ENCODE measurements around the gene USP6NL.
"Not testable (repeated sequence)": the region's sequence is repeated elsewhere in the genome, so short reads cannot be mapped to it uniquely, and the experiment has no call there.

USP6NL gene

GRCh38 chr10:11449761-11450160, 161.7 kb downstream of the USP6NL start:
- in situ Hi-C loops (cut with MboI; ENCODE audit: low sequenced_read_pairs) = no loop called here

GRCh38 chr10:11448545-11449244, 162.8 kb downstream of the USP6NL start:
- in situ Hi-C loops (cut with MboI; ENCODE audit: low sequenced_read_pairs) = no loop called here

GRCh38 chr10:11448190-11448544, 163.3 kb downstream of the USP6NL start:
- in situ Hi-C loops (cut with MboI; ENCODE audit: low sequenced_read_pairs) = no loop called here

- in situ Hi-C loops (cut with MboI; ENCODE audit: low sequenced_read_pairs) = no loop called here
Measured at GRCh38 chr10:11447586-11447985, 163.9 kb downstream of the USP6NL start.

- in situ Hi-C loops (cut with MboI; ENCODE audit: low sequenced_read_pairs) = no loop called here
Measured at GRCh38 chr10:11446864-11447263, 164.6 kb downstream of the USP6NL start.

- in situ Hi-C loops (cut with MboI; ENCODE audit: low sequenced_read_pairs) = no loop called here
Measured at GRCh38 chr10:11446133-11446532, 165.3 kb downstream of the USP6NL start.

GRCh38 chr10:11444531-11445228, 166.8 kb downstream of the USP6NL start:
- in situ Hi-C loops (cut with MboI; ENCODE audit: low sequenced_read_pairs) = no loop called here

- in situ Hi-C loops (cut with MboI; ENCODE audit: low sequenced_read_pairs) = no loop called here
Measured at GRCh38 chr10:11444155-11444530, 167.3 kb downstream of the USP6NL start.

- in situ Hi-C loops (cut with MboI; ENCODE audit: low sequenced_read_pairs) = no loop called here
Measured at GRCh38 chr10:11443468-11444154, 167.8 kb downstream of the USP6NL start.

- in situ Hi-C loops (cut with MboI; ENCODE audit: low sequenced_read_pairs) = no loop called here
Measured at GRCh38 chr10:11442001-11442773, 169.3 kb downstream of the USP6NL start.

GRCh38 chr10:11441151-11441535, 170.3 kb downstream of the USP6NL start:
- in situ Hi-C loops (cut with MboI; ENCODE audit: low sequenced_read_pairs) = no loop called here

GRCh38 chr10:11440250-11441150, 170.9 kb downstream of the USP6NL start:
- in situ Hi-C loops (cut with MboI; ENCODE audit: low sequenced_read_pairs) = no loop called here

- in situ Hi-C loops (cut with MboI; ENCODE audit: low sequenced_read_pairs) = no loop called here
Measured at GRCh38 chr10:11439523-11440053, 171.9 kb downstream of the USP6NL start.

GRCh38 chr10:11437391-11438142, 173.9 kb downstream of the USP6NL start:
- in situ Hi-C loops (cut with MboI; ENCODE audit: low sequenced_read_pairs) = no loop called here

GRCh38 chr10:11436445-11436844, 175.0 kb downstream of the USP6NL start:
- in situ Hi-C loops (cut with MboI; ENCODE audit: low sequenced_read_pairs) = not testable (repeated sequence)

- in situ Hi-C loops (cut with MboI; ENCODE audit: low sequenced_read_pairs) = no loop called here
Measured at GRCh38 chr10:11435581-11435981, 175.9 kb downstream of the USP6NL start.

- in situ Hi-C loops (cut with MboI; ENCODE audit: low sequenced_read_pairs) = no loop called here
Measured at GRCh38 chr10:11434324-11434723, 177.1 kb downstream of the USP6NL start.

GRCh38 chr10:11433657-11434056, 177.8 kb downstream of the USP6NL start:
- in situ Hi-C loops (cut with MboI; ENCODE audit: low sequenced_read_pairs) = no loop called here

GRCh38 chr10:11431216-11431555, 180.3 kb downstream of the USP6NL start:
- in situ Hi-C loops (cut with MboI; ENCODE audit: low sequenced_read_pairs) = no loop called here
